PC-3 (cell line): ENCODE measurements around the gene EPB41L5.

Experiments used
- CTCF ChIP-seq: fragments of 300-600 bp; sonication (generic); conservative IDR thresholded peaks from 2 replicates; pipeline ENCODE4 v1.5.1; 2017; ENCODE audit warnings: antibody characterized with exemption, low read depth, mild to moderate bottlenecking, low read length
- EZH2 ChIP-seq: fragments of 300-600 bp; sonication (generic); IDR thresholded peaks from one replicate; pipeline ENCODE4 v1.6.1; 2017; ENCODE audit warnings: antibody characterized with exemption, mild to moderate bottlenecking, low read length; ENCODE audit not compliant: unreplicated experiment

GRCh38 chr2:120094795-120095194 lies 81.9 kb downstream of the EPB41L5 start:
- TF ChIP-seq CTCF (no peak), EZH2 (no peak)
